ENCODE data around the gene CPAMD8. TPM values are rescaled to one million over a fixed set of nuclear protein-coding genes. Genes with fewer than 3 reads are reported as not detected.
"Not testable (repeated sequence)": the region's sequence is repeated elsewhere in the genome, so short reads cannot be mapped to it uniquely, and the experiment has no call there.

CPAMD8 gene
- total RNA-seq, 5 donors from 2014 or later (not counting 1 experiment from before 2014, with no cell fraction given) = 2.1 to 6.2 (median 2.9) TPM

GRCh38 chr19:17002455-17002854 lies 24.2 kb downstream of the CPAMD8 start:
- Mint-ChIP-seq H3K36me3 (peaks cover 3% of the 10 kb centered on the region), H3K4me3 (peak overlapping the region in 1 of 3 donors; percentile 78), H3K9me3 (peaks cover 0 to 6% (median 5%) of the 10 kb centered on the region in 3 donors), H3K4me1 (peaks cover 16 to 34% (median 33%) of the 10 kb centered on the region in 3 donors), H3K27me3 (no peaks in the 10 kb centered on the region), H3K27ac (peak overlapping the region in 1 of 2 donors; percentile 43)
- Histone ChIP-seq H3K9me3 (no peaks in the 10 kb centered on the region), H3K4me1 (ENCODE audit: control insufficient read depth in 1 of 2, extremely low read depth in 1 of 2, insufficient read depth in 2 of 2, low read length in 2 of 2) (peaks cover 13 to 31% of the 10 kb centered on the region in 2 experiments), H3K27ac (ENCODE audit: low read length) (peak overlapping the region; percentile 37), H3K36me3 (ENCODE audit: control insufficient read depth in 2 of 2, extremely low read depth in 1 of 2, insufficient read depth in 1 of 2, low read length in 1 of 2) (no peaks in the 10 kb centered on the region), H3K4me3 (ENCODE audit: control insufficient read depth in 1 of 2, extremely low read depth in 1 of 2, low read length in 1 of 2) (peak overlapping the region in 1 of 2 donors; percentile 21), H3K27me3 (replicated peaks in 1 of 2; ENCODE audit: control insufficient read depth in 2 of 2, extremely low read depth in 1 of 2, insufficient read depth in 2 of 2, low read length in 1 of 2) (peaks cover 0 to 5% of the 10 kb centered on the region in 2 experiments)
- ChIA-PET CTCF (no interaction called here), POLR2A (no interaction called here)
- peak in 1 of 35 experiments; percentile 33 for DNase-seq
- WGBS (ENCODE audit: insufficient coverage) = 58% methylated on average over 4 of the region's 7 CpGs
- no peak for ATAC-seq (replicated peaks in 1 of 4)

DNA sequence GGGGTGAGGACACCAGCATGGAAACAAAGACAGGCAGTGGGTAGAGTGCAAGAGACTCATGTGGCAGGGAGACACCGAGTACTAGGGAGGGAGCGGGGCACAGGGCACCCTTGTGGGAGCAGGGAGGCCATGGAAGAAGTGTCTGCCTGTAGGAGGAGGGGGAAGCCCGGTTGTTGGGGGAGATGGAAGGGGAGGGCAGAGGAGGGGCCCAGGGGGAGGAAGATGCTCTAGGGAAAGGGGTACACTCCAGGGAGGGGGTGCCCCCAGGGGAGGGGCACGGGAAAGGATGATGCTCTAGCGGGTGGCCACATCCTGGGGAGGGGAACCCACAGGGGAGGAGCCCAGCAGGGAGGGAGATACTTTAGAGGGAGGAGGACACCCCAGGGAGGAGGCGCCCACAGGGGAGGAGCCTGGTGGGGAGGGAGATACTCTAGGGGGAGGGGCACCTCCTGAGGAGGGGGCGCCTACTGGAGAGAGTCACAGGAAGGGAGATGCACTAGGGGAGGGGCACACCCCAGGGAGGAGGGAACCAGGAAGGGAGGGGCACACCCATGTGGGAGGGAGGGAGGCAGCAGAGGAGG lies 24.9 kb downstream of the CPAMD8 start:
- peak; percentile 94 to 97 (median 97) for ATAC-seq (replicated peaks in 1 of 4)
- peak overlapping the region in 2 of 3 donors; percentile 55 to 78 for H3K4me3 Mint-ChIP-seq
- H3K27ac ChIP-seq (ENCODE audit: low read length) = peak overlapping the region; percentile 80

DNA sequence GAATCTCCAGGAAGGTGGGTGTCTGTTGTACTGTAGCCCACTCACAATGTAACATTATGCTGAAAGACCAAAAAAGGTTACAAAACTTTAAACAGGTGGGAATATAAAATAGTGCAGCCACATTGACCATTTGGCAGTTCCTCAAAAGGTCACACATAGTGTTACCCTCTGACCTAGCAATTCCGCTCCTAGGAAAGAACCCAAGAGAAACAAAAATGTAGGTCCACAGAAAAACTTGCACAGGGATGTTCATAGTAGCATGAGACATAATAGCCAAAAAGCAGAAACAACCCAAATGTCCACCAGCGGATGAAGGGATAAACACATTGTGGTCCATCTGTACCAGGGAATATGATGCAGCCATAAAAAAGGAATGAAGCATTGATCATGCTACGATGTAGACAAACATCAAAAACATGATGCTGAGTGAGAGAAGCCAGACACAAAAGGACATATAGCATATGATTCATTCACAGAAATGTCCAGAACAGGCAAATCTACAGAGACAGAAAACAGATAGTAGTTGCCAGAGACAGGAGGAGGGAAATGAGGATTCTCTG lies 27.9 kb downstream of the CPAMD8 start:
- WGBS (ENCODE audit: insufficient coverage) = 100% methylated on average over 2 of the region's 3 CpGs
- Mint-ChIP-seq H3K4me3 (no peak overlapping the region), H3K27ac (no peak overlapping the region), H3K9me3 (peaks cover 0 to 9% (median 5%) of the 10 kb centered on the region in 3 donors), H3K4me1 (peaks cover 16 to 34% (median 29%) of the 10 kb centered on the region in 3 donors), H3K27me3 (no peaks in the 10 kb centered on the region), H3K36me3 (peaks cover 6% of the 10 kb centered on the region)
- Histone ChIP-seq H3K4me3 (ENCODE audit: control insufficient read depth in 1 of 2, extremely low read depth in 1 of 2, low read length in 1 of 2) (no peak overlapping the region), H3K27ac (ENCODE audit: low read length) (no peak overlapping the region), H3K27me3 (replicated peaks in 1 of 2; ENCODE audit: control insufficient read depth in 2 of 2, extremely low read depth in 1 of 2, insufficient read depth in 2 of 2, low read length in 1 of 2) (no peaks in the 10 kb centered on the region), H3K4me1 (ENCODE audit: control insufficient read depth in 1 of 2, extremely low read depth in 1 of 2, insufficient read depth in 2 of 2, low read length in 2 of 2) (peaks cover 13 to 27% of the 10 kb centered on the region in 2 experiments), H3K9me3 (no peaks in the 10 kb centered on the region), H3K36me3 (ENCODE audit: control insufficient read depth in 2 of 2, extremely low read depth in 1 of 2, insufficient read depth in 1 of 2, low read length in 1 of 2) (no peaks in the 10 kb centered on the region)
- ATAC-seq (replicated peaks in 1 of 4) (no peak), DNase-seq (no peak)
- POLR2A ChIA-PET = interaction anchor here in 1 of 2 donors (0.6 kb wide), 1 partner anchor 997 kb away, joined by 9 read pairs; no protein-coding TSS in a partner anchor
- CTCF ChIA-PET = no interaction called here

More for the DNA sequence above, 24.9 kb downstream of the CPAMD8 start:
- H3K27me3 ChIP-seq (replicated peaks in 1 of 2; ENCODE audit: control insufficient read depth in 2 of 2, extremely low read depth in 1 of 2, insufficient read depth in 2 of 2, low read length in 1 of 2) = peaks cover 0 to 5% of the 10 kb centered on the region in 2 experiments
- peaks cover 0 to 6% (median 5%) of the 10 kb centered on the region in 3 donors for H3K9me3 Mint-ChIP-seq
- H3K27me3 Mint-ChIP-seq = no peaks in the 10 kb centered on the region
- peaks cover 16 to 34% (median 33%) of the 10 kb centered on the region in 3 donors for H3K4me1 Mint-ChIP-seq
- CTCF ChIA-PET = no interaction called here
- DNase-seq = peak in 33 of 35 experiments; percentile 43 to 95 (median 86)
- POLR2A ChIA-PET = no interaction called here
- peak overlapping the region; percentile 61 to 87 for H3K27ac Mint-ChIP-seq
- H3K36me3 ChIP-seq (ENCODE audit: control insufficient read depth in 2 of 2, extremely low read depth in 1 of 2, insufficient read depth in 1 of 2, low read length in 1 of 2) = no peaks in the 10 kb centered on the region
- peak overlapping the region; percentile 15 to 21 for H3K4me3 ChIP-seq (ENCODE audit: control insufficient read depth in 1 of 2, extremely low read depth in 1 of 2, low read length in 1 of 2)
- WGBS (ENCODE audit: insufficient coverage) = 3% methylated on average over 6 of the region's 7 CpGs
- no peaks in the 10 kb centered on the region for H3K9me3 ChIP-seq
- peaks cover 3% of the 10 kb centered on the region for H3K36me3 Mint-ChIP-seq
- H3K4me1 ChIP-seq (ENCODE audit: control insufficient read depth in 1 of 2, extremely low read depth in 1 of 2, insufficient read depth in 2 of 2, low read length in 2 of 2) = peaks cover 13 to 31% of the 10 kb centered on the region in 2 experiments

DNA sequence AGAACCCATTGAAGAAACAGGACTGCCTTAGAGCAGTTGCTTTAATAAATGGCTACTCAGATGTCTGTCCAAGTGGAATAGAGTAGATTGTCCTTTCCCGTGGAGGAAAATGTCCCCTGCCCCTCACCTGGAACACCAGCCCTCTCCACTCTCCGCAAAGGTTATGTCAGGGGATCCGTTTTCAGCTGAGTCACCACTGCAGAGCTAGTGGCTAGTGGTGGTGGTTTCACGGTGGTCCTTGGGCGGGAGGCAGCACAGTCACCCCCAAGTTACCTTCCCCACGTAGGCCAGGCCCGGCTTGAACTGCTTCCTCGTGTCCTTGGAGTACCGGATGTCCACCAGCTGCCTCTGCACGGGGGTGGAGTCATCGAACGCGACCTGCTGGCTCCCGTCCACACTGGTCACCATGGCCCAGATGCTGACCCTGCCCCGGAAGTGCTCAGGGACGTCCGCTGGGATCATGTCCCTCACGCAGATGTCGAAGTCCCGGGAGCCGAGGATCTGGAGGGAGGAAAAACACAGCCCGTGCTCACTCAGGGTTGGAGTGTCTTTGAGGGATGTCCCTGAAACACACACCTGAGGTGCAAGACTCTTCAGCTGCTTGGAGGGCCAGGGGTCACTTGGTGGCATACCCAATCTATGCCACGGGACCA lies 29.6 kb downstream of the CPAMD8 start:
- H3K4me3 ChIP-seq (ENCODE audit: control insufficient read depth in 1 of 2, extremely low read depth in 1 of 2, low read length in 1 of 2); H3K9me3 Mint-ChIP-seq; H3K4me3 Mint-ChIP-seq; CTCF ChIA-PET; H3K27me3 ChIP-seq (replicated peaks in 1 of 2; ENCODE audit: control insufficient read depth in 2 of 2, extremely low read depth in 1 of 2, insufficient read depth in 2 of 2, low read length in 1 of 2); H3K36me3 ChIP-seq (ENCODE audit: control insufficient read depth in 2 of 2, extremely low read depth in 1 of 2, insufficient read depth in 1 of 2, low read length in 1 of 2); H3K9me3 ChIP-seq; DNase-seq; H3K27ac Mint-ChIP-seq; POLR2A ChIA-PET; H3K27me3 Mint-ChIP-seq; ATAC-seq (replicated peaks in 1 of 4); H3K27ac ChIP-seq (ENCODE audit: low read length); H3K36me3 Mint-ChIP-seq: not testable (repeated sequence)
- peaks cover 5 to 18% of the 10 kb centered on the region in 2 experiments for H3K4me1 ChIP-seq (ENCODE audit: control insufficient read depth in 1 of 2, extremely low read depth in 1 of 2, insufficient read depth in 2 of 2, low read length in 2 of 2)
- WGBS (ENCODE audit: insufficient coverage) = 88% methylated on average over 6 of the region's 23 CpGs
- peaks cover 12 to 22% (median 18%) of the 10 kb centered on the region in 3 donors for H3K4me1 Mint-ChIP-seq

GRCh38 chr19:16988661-16989060 lies 37.9 kb downstream of the CPAMD8 start:
- no peaks in the 10 kb centered on the region for H3K9me3 ChIP-seq
- H3K27me3 ChIP-seq (replicated peaks in 1 of 2; ENCODE audit: control insufficient read depth in 2 of 2, extremely low read depth in 1 of 2, insufficient read depth in 2 of 2, low read length in 1 of 2) = peaks cover 0 to 10% of the 10 kb centered on the region in 2 experiments
- H3K4me3 Mint-ChIP-seq = no peak overlapping the region
- H3K4me1 ChIP-seq (ENCODE audit: control insufficient read depth in 1 of 2, extremely low read depth in 1 of 2, insufficient read depth in 2 of 2, low read length in 2 of 2) = no peaks in the 10 kb centered on the region
- POLR2A ChIA-PET = interaction anchor here in 1 of 2 donors (0.6 kb wide), 1 partner anchor 541 kb away, joined by 6 read pairs; no protein-coding TSS in a partner anchor
- CTCF ChIA-PET = no interaction called here
- DNase-seq = no peak
- H3K4me1 Mint-ChIP-seq = no peaks in the 10 kb centered on the region
- H3K27ac ChIP-seq (ENCODE audit: low read length) = no peak overlapping the region
- H3K27ac Mint-ChIP-seq = no peak overlapping the region
- no peak overlapping the region for H3K4me3 ChIP-seq (ENCODE audit: control insufficient read depth in 1 of 2, extremely low read depth in 1 of 2, low read length in 1 of 2)
- whole genome bisulfite sequencing (ENCODE audit: insufficient coverage) = 83% methylated on average over 2 of the region's 4 CpGs
- no peaks in the 10 kb centered on the region for H3K27me3 Mint-ChIP-seq
- H3K36me3 ChIP-seq (ENCODE audit: control insufficient read depth in 2 of 2, extremely low read depth in 1 of 2, insufficient read depth in 1 of 2, low read length in 1 of 2) = no peaks in the 10 kb centered on the region
- peaks cover 8 to 14% (median 9%) of the 10 kb centered on the region in 3 donors for H3K9me3 Mint-ChIP-seq
- ATAC-seq (replicated peaks in 1 of 4) = no peak
- H3K36me3 Mint-ChIP-seq = peaks cover 5% of the 10 kb centered on the region

DNA sequence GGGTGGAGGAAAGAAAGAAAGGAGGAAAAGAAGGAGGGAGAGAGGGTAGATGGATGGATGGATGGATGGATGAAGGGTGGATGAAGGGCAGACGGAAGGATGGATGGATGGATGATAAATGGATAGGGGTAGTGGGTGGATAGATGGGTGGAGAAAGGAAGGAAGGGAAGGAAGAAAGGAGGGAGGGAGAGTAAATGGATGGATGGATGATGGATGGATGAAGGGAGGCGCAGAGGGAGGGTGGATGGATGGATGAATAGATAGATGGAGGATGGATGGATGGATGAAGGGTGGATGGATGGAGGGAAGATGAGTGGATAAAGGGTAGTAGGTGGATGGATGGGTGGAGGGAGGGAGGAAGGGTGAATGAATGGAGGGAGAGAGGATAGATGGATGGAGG lies 41.2 kb downstream of the CPAMD8 start:
- no peaks in the 10 kb centered on the region for H3K36me3 ChIP-seq (ENCODE audit: control insufficient read depth in 2 of 2, extremely low read depth in 1 of 2, insufficient read depth in 1 of 2, low read length in 1 of 2)
- POLR2A ChIA-PET = no interaction called here
- Mint-ChIP-seq H3K4me1 (no peaks in the 10 kb centered on the region), H3K27ac (no peak overlapping the region), H3K36me3 (peaks cover 3% of the 10 kb centered on the region), H3K9me3 (peaks cover 8 to 11% (median 10%) of the 10 kb centered on the region in 3 donors), H3K4me3 (no peak overlapping the region), H3K27me3 (no peaks in the 10 kb centered on the region)
- WGBS (ENCODE audit: insufficient coverage) = 87% methylated on average over 2 of the region's 2 CpGs
- H3K27me3 ChIP-seq (replicated peaks in 1 of 2; ENCODE audit: control insufficient read depth in 2 of 2, extremely low read depth in 1 of 2, insufficient read depth in 2 of 2, low read length in 1 of 2) = peaks cover 0 to 11% of the 10 kb centered on the region in 2 experiments
- no peaks in the 10 kb centered on the region for H3K9me3 ChIP-seq
- no peak overlapping the region for H3K27ac ChIP-seq (ENCODE audit: low read length)
- no peaks in the 10 kb centered on the region for H3K4me1 ChIP-seq (ENCODE audit: control insufficient read depth in 1 of 2, extremely low read depth in 1 of 2, insufficient read depth in 2 of 2, low read length in 2 of 2)
- DNase-seq (no peak), ATAC-seq (replicated peaks in 1 of 4) (no peak)
- CTCF ChIA-PET = no interaction called here
- H3K4me3 ChIP-seq (ENCODE audit: control insufficient read depth in 1 of 2, extremely low read depth in 1 of 2, low read length in 1 of 2) = no peak overlapping the region
